Measurements from ENCODE around the gene CELF6.

Gene CELF6

GRCh38 chr15:72242775-72243370, 77.1 kb downstream of the CELF6 start:
- no peak for ATAC-seq
- no peak for TF ChIP-seq TSHZ2 (CRISPR knock-in tag; IDR thresholded peaks at IDR 0.05)
- TF ChIP-seq CSRNP3 (CRISPR knock-in tag; IDR thresholded peaks at IDR 0.05): no peak
- no peak for TF ChIP-seq GLIS3 (CRISPR knock-in tag; IDR thresholded peaks at IDR 0.05)
- no peak for TF ChIP-seq ZC3H10 (CRISPR knock-in tag; IDR thresholded peaks at IDR 0.05)
- TF ChIP-seq RARB (CRISPR knock-in tag; IDR thresholded peaks at IDR 0.05): no peak
- TF ChIP-seq TOX (CRISPR knock-in tag; IDR thresholded peaks at IDR 0.05; ENCODE audit: borderline replicate concordance): no peak
- TF ChIP-seq ZNF70 (CRISPR knock-in tag; IDR thresholded peaks at IDR 0.05): no peak

GRCh38 chr15:72239652-72240051, 80.3 kb downstream of the CELF6 start:
- no peak for ATAC-seq
- TF ChIP-seq CSDC2 (CRISPR knock-in tag; IDR thresholded peaks at IDR 0.05): no peak
- TF ChIP-seq ESRRG (CRISPR knock-in tag; IDR thresholded peaks at IDR 0.05): no peak
- no peak for TF ChIP-seq GLIS3 (CRISPR knock-in tag; IDR thresholded peaks at IDR 0.05)
- no peak for TF ChIP-seq ZFP3 (CRISPR knock-in tag; IDR thresholded peaks at IDR 0.05)
- no peak for TF ChIP-seq TCF4 (CRISPR knock-in tag; IDR thresholded peaks at IDR 0.05; ENCODE audit: borderline replicate concordance)
- TF ChIP-seq PATZ1 (CRISPR knock-in tag; IDR thresholded peaks at IDR 0.05; ENCODE audit: borderline replicate concordance): no peak
- no peak for TF ChIP-seq TSHZ2 (CRISPR knock-in tag; IDR thresholded peaks at IDR 0.05)
- TF ChIP-seq PPARA (CRISPR knock-in tag; IDR thresholded peaks at IDR 0.05; ENCODE audit: borderline replicate concordance): no peak
- no peak for TF ChIP-seq ARNTL (CRISPR knock-in tag; IDR thresholded peaks at IDR 0.05; ENCODE audit: borderline replicate concordance, low read depth)
- TF ChIP-seq POU6F1 (CRISPR knock-in tag; IDR thresholded peaks at IDR 0.05; ENCODE audit: borderline replicate concordance, low read depth): no peak
- TF ChIP-seq OSR1 (CRISPR knock-in tag; IDR thresholded peaks at IDR 0.05): no peak
- TF ChIP-seq ZC3H10 (CRISPR knock-in tag; IDR thresholded peaks at IDR 0.05): no peak
- TF ChIP-seq ZNF8 (CRISPR knock-in tag; IDR thresholded peaks at IDR 0.05): no peak
- TF ChIP-seq TOX (CRISPR knock-in tag; IDR thresholded peaks at IDR 0.05; ENCODE audit: borderline replicate concordance): no peak
- TF ChIP-seq BACH2 (CRISPR knock-in tag; IDR thresholded peaks at IDR 0.05; ENCODE audit: borderline replicate concordance): no peak

GRCh38 chr15:72238586-72238985, 81.4 kb downstream of the CELF6 start:
- ATAC-seq: no peak

More at GRCh38 chr15:72238586-72238985, 81.4 kb downstream of the CELF6 start:
- TF ChIP-seq ZC3H10 (CRISPR knock-in tag; IDR thresholded peaks at IDR 0.05) (no peak), CSRNP3 (CRISPR knock-in tag; IDR thresholded peaks at IDR 0.05) (no peak), RARB (CRISPR knock-in tag; IDR thresholded peaks at IDR 0.05) (no peak)
